ENCODE data around the gene CERS6. TPM values are rescaled to one million over a fixed set of nuclear protein-coding genes. Genes with fewer than 3 reads are reported as not detected.

Gene CERS6
- polyA plus RNA-seq, 4 donors: 6.8 to 55.4 (median 21.9) TPM

DNA sequence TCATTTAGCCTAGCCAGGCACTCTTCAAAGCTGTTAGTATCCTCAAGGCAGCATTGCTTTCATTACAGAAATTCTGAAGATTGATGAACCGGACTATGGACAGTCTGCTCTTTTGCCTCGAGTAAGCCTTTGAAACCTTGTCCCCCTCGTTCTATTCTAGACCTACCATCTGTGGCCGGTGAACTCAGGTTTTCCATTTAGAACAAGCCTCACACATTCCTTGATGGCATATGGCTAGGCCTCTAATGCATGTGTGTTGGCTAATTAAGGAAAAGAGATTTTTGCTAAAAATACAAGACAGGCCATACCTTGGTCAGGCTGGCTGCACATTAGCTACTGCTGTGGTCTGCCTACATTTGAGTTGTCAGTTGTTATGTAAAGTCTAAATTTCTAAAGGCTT, 111.8 kb downstream of the CERS6 start:
- Histone ChIP-seq H3K27me3 (ENCODE audit: control insufficient read depth in 3 of 3, insufficient read depth in 3 of 3, low read length in 3 of 3) (no peaks in the 10 kb centered on the region), H3K4me3 (ENCODE audit: low read depth in 1 of 3, low read length in 3 of 3) (no peak overlapping the region), H3K4me1 (ENCODE audit: control insufficient read depth in 3 of 3, insufficient read depth in 2 of 3, low read depth in 1 of 3, low read length in 2 of 3) (no peaks in the 10 kb centered on the region), H3K36me3 (ENCODE audit: control insufficient read depth in 3 of 3, insufficient read depth in 2 of 3, low read depth in 1 of 3, low read length in 3 of 3) (peaks cover 0 to 13% (median 0%) of the 10 kb centered on the region in 3 donors), H3K27ac (ENCODE audit: low read depth in 1 of 3, low read length in 2 of 3) (no peak overlapping the region), H3K9me3 (ENCODE audit: control insufficient read depth in 2 of 2, insufficient read depth in 1 of 2, low read depth in 1 of 2, low read length in 1 of 2) (no peaks in the 10 kb centered on the region)
- no peak for FAIRE-seq
- WGBS, 3 donors: 80 to 86% (median 86%) methylated on average over 4 of the region's 4 CpGs
- DNase-seq: no peak

GRCh38 chr2:168568476-168569267, 112.6 kb downstream of the CERS6 start:
- FAIRE-seq (no peak), DNase-seq (peak in 1 of 2 donors; percentile 17)
- Histone ChIP-seq H3K4me3 (ENCODE audit: low read depth in 1 of 3, low read length in 3 of 3) (no peak overlapping the region), H3K27ac (ENCODE audit: low read depth in 1 of 3, low read length in 2 of 3) (no peak overlapping the region), H3K4me1 (ENCODE audit: control insufficient read depth in 3 of 3, insufficient read depth in 2 of 3, low read depth in 1 of 3, low read length in 2 of 3) (no peaks in the 10 kb centered on the region), H3K36me3 (ENCODE audit: control insufficient read depth in 3 of 3, insufficient read depth in 2 of 3, low read depth in 1 of 3, low read length in 3 of 3) (peaks cover 0 to 14% (median 0%) of the 10 kb centered on the region in 3 donors), H3K27me3 (ENCODE audit: control insufficient read depth in 3 of 3, insufficient read depth in 3 of 3, low read length in 3 of 3) (no peaks in the 10 kb centered on the region), H3K9me3 (ENCODE audit: control insufficient read depth in 2 of 2, insufficient read depth in 1 of 2, low read depth in 1 of 2, low read length in 1 of 2) (no peaks in the 10 kb centered on the region)
- 73 to 81% (median 80%) methylated on average over 6 of the region's 6 CpGs for WGBS, 3 donors

- FAIRE-seq: no peak
- 79 to 85% (median 80%) methylated on average over 5 of the region's 5 CpGs for WGBS, 3 donors
- Histone ChIP-seq H3K36me3 (ENCODE audit: control insufficient read depth in 3 of 3, insufficient read depth in 2 of 3, low read depth in 1 of 3, low read length in 3 of 3) (peaks cover 0 to 16% (median 0%) of the 10 kb centered on the region in 3 donors), H3K27me3 (ENCODE audit: control insufficient read depth in 3 of 3, insufficient read depth in 3 of 3, low read length in 3 of 3) (no peaks in the 10 kb centered on the region), H3K4me1 (ENCODE audit: control insufficient read depth in 3 of 3, insufficient read depth in 2 of 3, low read depth in 1 of 3, low read length in 2 of 3) (no peaks in the 10 kb centered on the region), H3K9me3 (ENCODE audit: control insufficient read depth in 2 of 2, insufficient read depth in 1 of 2, low read depth in 1 of 2, low read length in 1 of 2) (no peaks in the 10 kb centered on the region), H3K27ac (ENCODE audit: low read depth in 1 of 3, low read length in 2 of 3) (no peak overlapping the region), H3K4me3 (ENCODE audit: low read depth in 1 of 3, low read length in 3 of 3) (no peak overlapping the region)
- no peak for DNase-seq
Measured at GRCh38 chr2:168571061-168571460, 115.0 kb downstream of the CERS6 start.

- H3K27me3 ChIP-seq (ENCODE audit: control insufficient read depth in 3 of 3, insufficient read depth in 3 of 3, low read length in 3 of 3): no peaks in the 10 kb centered on the region
- peaks cover 0 to 20% (median 0%) of the 10 kb centered on the region in 3 donors for H3K36me3 ChIP-seq (ENCODE audit: control insufficient read depth in 3 of 3, insufficient read depth in 2 of 3, low read depth in 1 of 3, low read length in 3 of 3)
- H3K4me1 ChIP-seq (ENCODE audit: control insufficient read depth in 3 of 3, insufficient read depth in 2 of 3, low read depth in 1 of 3, low read length in 2 of 3): peaks cover 0 to 3% (median 0%) of the 10 kb centered on the region in 3 donors
- DNase-seq: no peak
- H3K9me3 ChIP-seq (ENCODE audit: control insufficient read depth in 2 of 2, insufficient read depth in 1 of 2, low read depth in 1 of 2, low read length in 1 of 2): no peaks in the 10 kb centered on the region
- 85 to 94% (median 92%) methylated on average over 1 of the region's 1 CpG for WGBS, 3 donors
- FAIRE-seq: no peak
- no peak overlapping the region for H3K27ac ChIP-seq (ENCODE audit: low read depth in 1 of 3, low read length in 2 of 3)
- H3K4me3 ChIP-seq (ENCODE audit: low read depth in 1 of 3, low read length in 3 of 3): no peak overlapping the region
Measured at GRCh38 chr2:168573128-168573903, 117.2 kb downstream of the CERS6 start.

- H3K27ac ChIP-seq (ENCODE audit: low read depth in 1 of 3, low read length in 2 of 3): no peak overlapping the region
- no peak overlapping the region for H3K4me3 ChIP-seq (ENCODE audit: low read depth in 1 of 3, low read length in 3 of 3)
- H3K9me3 ChIP-seq (ENCODE audit: control insufficient read depth in 2 of 2, insufficient read depth in 1 of 2, low read depth in 1 of 2, low read length in 1 of 2): no peaks in the 10 kb centered on the region
- 80 to 89% (median 85%) methylated on average over 4 of the region's 4 CpGs for WGBS, 3 donors
- DNase-seq: no peak
- H3K4me1 ChIP-seq (ENCODE audit: control insufficient read depth in 3 of 3, insufficient read depth in 2 of 3, low read depth in 1 of 3, low read length in 2 of 3): peaks cover 0 to 3% (median 0%) of the 10 kb centered on the region in 3 donors
- FAIRE-seq: no peak
- no peaks in the 10 kb centered on the region for H3K27me3 ChIP-seq (ENCODE audit: control insufficient read depth in 3 of 3, insufficient read depth in 3 of 3, low read length in 3 of 3)
- H3K36me3 ChIP-seq (ENCODE audit: control insufficient read depth in 3 of 3, insufficient read depth in 2 of 3, low read depth in 1 of 3, low read length in 3 of 3): peaks cover 0 to 15% (median 3%) of the 10 kb centered on the region in 3 donors
Measured at GRCh38 chr2:168574856-168575630, 119.0 kb downstream of the CERS6 start.

DNA sequence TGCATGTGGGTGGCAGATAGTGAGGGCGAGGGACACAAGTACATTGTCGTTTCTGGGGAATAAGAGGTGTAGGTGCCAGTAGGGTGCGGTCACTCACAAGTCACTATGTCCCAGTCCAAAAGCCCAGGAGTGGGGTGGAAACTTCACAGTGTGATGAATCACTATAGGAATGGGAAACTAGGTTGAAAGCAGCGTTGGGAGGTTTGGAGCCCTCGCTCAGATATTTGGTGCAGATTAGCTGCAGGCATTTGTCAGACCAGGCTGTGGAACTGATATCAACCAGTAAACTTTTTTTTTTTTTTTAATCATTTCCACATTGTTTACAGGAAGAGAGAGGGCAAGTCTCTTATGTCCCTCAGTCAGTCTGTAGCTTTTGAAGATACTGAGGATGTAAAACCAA, 121.8 kb downstream of the CERS6 start:
- Histone ChIP-seq H3K9me3 (ENCODE audit: control insufficient read depth in 2 of 2, insufficient read depth in 1 of 2, low read depth in 1 of 2, low read length in 1 of 2) (no peaks in the 10 kb centered on the region), H3K4me1 (ENCODE audit: control insufficient read depth in 3 of 3, insufficient read depth in 2 of 3, low read depth in 1 of 3, low read length in 2 of 3) (peaks cover 0 to 6% (median 2%) of the 10 kb centered on the region in 3 donors), H3K27me3 (ENCODE audit: control insufficient read depth in 3 of 3, insufficient read depth in 3 of 3, low read length in 3 of 3) (no peaks in the 10 kb centered on the region), H3K4me3 (ENCODE audit: low read depth in 1 of 3, low read length in 3 of 3) (no peak overlapping the region), H3K36me3 (ENCODE audit: control insufficient read depth in 3 of 3, insufficient read depth in 2 of 3, low read depth in 1 of 3, low read length in 3 of 3) (peaks cover 2 to 11% (median 3%) of the 10 kb centered on the region in 3 donors), H3K27ac (ENCODE audit: low read depth in 1 of 3, low read length in 2 of 3) (no peak overlapping the region)
- DNase-seq: peak in 1 of 2 donors; percentile 56
- WGBS, 3 donors: 35 to 67% (median 56%) methylated on average over 5 of the region's 5 CpGs
- FAIRE-seq: no peak

GRCh38 chr2:168583064-168583709, 127.1 kb downstream of the CERS6 start:
- Histone ChIP-seq H3K4me3 (ENCODE audit: low read depth in 1 of 3, low read length in 3 of 3) (no peak overlapping the region), H3K27me3 (ENCODE audit: control insufficient read depth in 3 of 3, insufficient read depth in 3 of 3, low read length in 3 of 3) (no peaks in the 10 kb centered on the region), H3K27ac (ENCODE audit: low read depth in 1 of 3, low read length in 2 of 3) (peak overlapping the region in 1 of 3 donors; percentile 27), H3K9me3 (ENCODE audit: control insufficient read depth in 2 of 2, insufficient read depth in 1 of 2, low read depth in 1 of 2, low read length in 1 of 2) (no peaks in the 10 kb centered on the region), H3K36me3 (ENCODE audit: control insufficient read depth in 3 of 3, insufficient read depth in 2 of 3, low read depth in 1 of 3, low read length in 3 of 3) (peaks cover 2 to 4% (median 3%) of the 10 kb centered on the region in 3 donors), H3K4me1 (ENCODE audit: control insufficient read depth in 3 of 3, insufficient read depth in 2 of 3, low read depth in 1 of 3, low read length in 2 of 3) (peaks cover 5 to 9% (median 6%) of the 10 kb centered on the region in 3 donors)
- FAIRE-seq (no peak), DNase-seq (peak in 1 of 2 donors; percentile 34)
- 42 to 73% (median 53%) methylated on average over 5 of the region's 5 CpGs for WGBS, 3 donors
